Muscle layer of colon (tissue), 2 donors: ENCODE measurements around the gene CDK16.

Experiments used
- H3K27ac ChIP-seq: one replicate; pipeline ENCODE4 v1.7.0; 2013; ENCODE audit warnings: low read depth, mild to moderate bottlenecking, low read length, moderate library complexity
- H3K27me3 ChIP-seq, 2 donors: one replicate each; pipeline ENCODE4 v1.7.0; 2013; ENCODE audit warnings: low read length in 2 of 2, mild to moderate bottlenecking in 2 of 2; ENCODE audit not compliant: insufficient read depth in 2 of 2, control insufficient read depth in 1 of 2
- H3K36me3 ChIP-seq: one replicate; pipeline ENCODE4 v1.7.0; 2013; ENCODE audit warnings: mild to moderate bottlenecking, low read length; ENCODE audit not compliant: insufficient read depth
- H3K4me1 ChIP-seq: one replicate; pipeline ENCODE4 v1.7.0; 2013; ENCODE audit warnings: mild to moderate bottlenecking, low read length; ENCODE audit not compliant: insufficient read depth
- H3K4me3 ChIP-seq, 2 donors: one replicate each; pipeline ENCODE4 v1.7.0; 2013; ENCODE audit warnings: low read length in 2 of 2, low read depth in 1 of 2, mild to moderate bottlenecking in 1 of 2, moderate library complexity in 1 of 2
- H3K9ac ChIP-seq: one replicate; pipeline ENCODE4 v1.7.0; 2013; ENCODE audit warnings: low read length
- H3K9me3 ChIP-seq: one replicate; pipeline ENCODE4 v1.7.0; 2013; ENCODE audit warnings: mild to moderate bottlenecking, low read length
- donor health status: abdominal sarcoma.
- donor health status: Adenocarcinoma of cecum.

The CDK16 gene

DNA sequence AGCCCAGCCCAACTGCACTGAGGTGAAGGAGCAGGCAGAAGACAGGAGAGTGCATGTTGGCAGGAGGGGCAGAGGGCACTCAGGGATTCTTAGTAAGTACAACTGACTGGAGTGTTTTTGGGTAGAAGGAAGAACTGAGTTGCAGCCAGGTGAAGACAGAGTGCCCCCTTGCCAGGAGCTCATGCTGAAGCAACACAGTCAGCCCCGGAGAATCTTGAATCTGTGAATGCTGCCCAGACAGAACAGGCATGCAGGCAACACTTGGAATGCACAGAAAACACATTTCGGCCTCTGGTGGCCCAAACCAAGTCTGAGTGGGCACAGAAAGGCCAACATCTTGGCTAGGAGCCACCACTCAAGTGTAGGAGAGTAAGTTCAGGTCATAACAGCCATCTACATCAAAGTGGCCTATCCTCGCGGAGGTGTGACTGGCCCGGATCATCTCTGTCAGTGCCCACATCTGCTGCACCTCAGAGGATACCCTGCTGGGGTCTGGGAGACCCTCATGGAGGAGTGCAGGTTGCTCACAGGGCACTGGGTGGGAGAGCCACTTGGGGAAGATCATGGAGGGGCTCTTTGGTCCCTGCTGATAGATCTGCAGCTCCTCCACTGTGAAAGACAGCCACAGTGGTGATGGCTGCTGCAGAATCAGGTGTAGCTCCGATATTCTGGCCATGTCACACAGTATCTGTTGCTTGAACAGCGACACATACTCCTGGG, 54.7 kb downstream of the CDK16 start:
- no peak overlapping the region for H3K27ac ChIP-seq
- H3K36me3 ChIP-seq: no peaks in the 10 kb centered on the region
- no peaks in the 10 kb centered on the region for H3K9me3 ChIP-seq
- no peaks in the 10 kb centered on the region for H3K4me1 ChIP-seq
- no peak overlapping the region for H3K9ac ChIP-seq
- no peak overlapping the region for H3K4me3 ChIP-seq
- H3K27me3 ChIP-seq: peaks cover 0 to 5% of the 10 kb centered on the region in 2 donors

DNA sequence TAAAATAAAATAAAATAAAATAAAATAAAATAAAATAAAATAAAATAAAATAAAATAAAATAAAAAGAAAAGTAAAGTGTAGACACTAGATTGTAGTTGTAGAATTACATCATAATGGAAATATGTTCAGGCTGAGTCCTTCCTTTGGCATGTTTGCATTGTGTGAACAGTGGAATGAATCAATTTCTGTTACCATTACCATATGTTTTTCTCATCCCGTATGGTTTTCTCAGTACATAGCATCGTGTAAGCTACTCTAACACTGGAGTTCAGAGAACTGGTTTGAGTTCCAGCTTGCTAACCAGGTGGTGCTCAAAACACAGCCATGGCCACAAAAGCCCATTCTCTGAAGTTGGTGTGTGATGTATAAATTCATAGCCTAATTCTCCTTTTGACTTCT, 60.2 kb downstream of the CDK16 start:
- no peak overlapping the region for H3K4me3 ChIP-seq
- H3K36me3 ChIP-seq: no peaks in the 10 kb centered on the region
- no peak overlapping the region for H3K9ac ChIP-seq
- H3K27ac ChIP-seq: no peak overlapping the region
- H3K4me1 ChIP-seq: no peaks in the 10 kb centered on the region
- H3K27me3 ChIP-seq: no peaks in the 10 kb centered on the region
- H3K9me3 ChIP-seq: no peaks in the 10 kb centered on the region
